ENCODE measurements around the gene ACSBG1.

GRCh38 chr15:78220713-78221112 lies 13.7 kb downstream of the ACSBG1 start:
- TF ChIP-seq POLR2A (IDR thresholded peaks at IDR 0.05) (no peak), CTCF (IDR thresholded peaks at IDR 0.05) (no peak)
